ENCODE results near the gene GARIN1A.
"Not testable (repeated sequence)": the region's sequence is repeated elsewhere in the genome, so short reads cannot be mapped to it uniquely, and the experiment has no call there.

DNA sequence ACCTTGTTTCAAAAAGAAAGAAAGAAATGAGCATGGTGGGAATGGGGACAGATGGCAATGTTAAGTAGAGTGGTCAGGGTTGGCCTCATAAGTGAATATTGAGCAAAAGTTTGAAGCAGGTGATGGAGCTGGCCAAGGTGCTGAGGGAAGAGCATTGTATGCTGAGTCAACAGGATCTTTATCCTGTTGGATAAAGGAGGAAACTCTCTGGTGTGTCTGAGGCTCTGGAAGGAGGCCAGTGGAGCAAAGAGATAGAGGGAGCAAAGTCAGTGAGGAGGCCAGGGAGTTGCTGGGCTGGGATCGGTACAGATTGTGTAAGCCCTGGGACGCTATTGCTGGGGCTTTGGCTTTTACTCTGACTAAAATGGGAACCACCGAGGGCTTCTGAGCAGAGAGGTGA is 38.2 kb upstream of the GARIN1A start:
- TF ChIP-seq, protein P1, sequence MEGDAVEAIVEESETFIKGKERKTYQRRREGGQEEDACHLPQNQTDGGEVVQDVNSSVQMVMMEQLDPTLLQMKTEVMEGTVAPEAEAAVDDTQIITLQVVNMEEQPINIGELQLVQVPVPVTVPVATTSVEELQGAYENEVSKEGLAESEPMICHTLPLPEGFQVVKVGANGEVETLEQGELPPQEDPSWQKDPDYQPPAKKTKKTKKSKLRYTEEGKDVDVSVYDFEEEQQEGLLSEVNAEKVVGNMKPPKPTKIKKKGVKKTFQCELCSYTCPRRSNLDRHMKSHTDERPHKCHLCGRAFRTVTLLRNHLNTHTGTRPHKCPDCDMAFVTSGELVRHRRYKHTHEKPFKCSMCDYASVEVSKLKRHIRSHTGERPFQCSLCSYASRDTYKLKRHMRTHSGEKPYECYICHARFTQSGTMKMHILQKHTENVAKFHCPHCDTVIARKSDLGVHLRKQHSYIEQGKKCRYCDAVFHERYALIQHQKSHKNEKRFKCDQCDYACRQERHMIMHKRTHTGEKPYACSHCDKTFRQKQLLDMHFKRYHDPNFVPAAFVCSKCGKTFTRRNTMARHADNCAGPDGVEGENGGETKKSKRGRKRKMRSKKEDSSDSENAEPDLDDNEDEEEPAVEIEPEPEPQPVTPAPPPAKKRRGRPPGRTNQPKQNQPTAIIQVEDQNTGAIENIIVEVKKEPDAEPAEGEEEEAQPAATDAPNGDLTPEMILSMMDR (conservative IDR thresholded peaks at IDR 0.05), result not testable (repeated sequence)
- TF ChIP-seq EZH2 (IDR thresholded peaks at IDR 0.05; ENCODE audit: low read depth), result not testable (repeated sequence)
